ENCODE results near the gene AKAP12.

The AKAP12 gene

DNA sequence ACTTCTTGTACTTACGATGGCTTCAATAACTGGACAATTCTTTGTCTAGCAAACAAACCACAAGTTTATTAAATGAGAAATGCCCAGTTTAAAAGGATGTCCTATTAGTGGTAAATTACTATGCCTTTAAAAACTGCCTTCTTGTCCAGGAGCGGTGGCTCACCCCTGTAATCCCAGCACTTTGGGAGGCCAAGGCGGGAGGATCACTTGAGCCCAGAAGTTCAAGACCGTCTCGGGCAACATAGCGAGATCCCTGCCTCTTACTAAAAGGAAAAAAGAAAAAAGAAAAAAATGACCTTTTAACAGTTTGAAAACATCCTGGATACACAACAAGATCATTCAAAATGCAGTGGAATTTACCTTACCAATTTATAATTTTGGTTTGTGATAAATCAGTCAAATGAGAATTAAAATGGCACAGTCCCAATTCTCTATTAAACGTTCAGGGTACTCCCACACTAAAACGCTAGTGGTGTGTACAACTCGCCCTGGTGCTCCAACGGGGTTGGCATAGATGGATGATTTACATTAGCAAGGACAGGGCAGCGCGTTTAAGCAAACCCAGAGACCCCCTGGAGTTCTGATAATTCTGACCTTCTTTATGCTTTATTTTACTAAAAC, 149.3 kb downstream of the AKAP12 start:
- POLR2A ChIA-PET, result interaction anchor here (1.0 to 2.0 kb wide), 6 partner anchors 10 to 375 kb away, joined by 4 to 14 read pairs (median 6); partner anchors contain the start of gene RMND1
- no peak for DNase-seq (ENCODE audit: extremely low spot score)
- TF ChIP-seq, protein P1, sequence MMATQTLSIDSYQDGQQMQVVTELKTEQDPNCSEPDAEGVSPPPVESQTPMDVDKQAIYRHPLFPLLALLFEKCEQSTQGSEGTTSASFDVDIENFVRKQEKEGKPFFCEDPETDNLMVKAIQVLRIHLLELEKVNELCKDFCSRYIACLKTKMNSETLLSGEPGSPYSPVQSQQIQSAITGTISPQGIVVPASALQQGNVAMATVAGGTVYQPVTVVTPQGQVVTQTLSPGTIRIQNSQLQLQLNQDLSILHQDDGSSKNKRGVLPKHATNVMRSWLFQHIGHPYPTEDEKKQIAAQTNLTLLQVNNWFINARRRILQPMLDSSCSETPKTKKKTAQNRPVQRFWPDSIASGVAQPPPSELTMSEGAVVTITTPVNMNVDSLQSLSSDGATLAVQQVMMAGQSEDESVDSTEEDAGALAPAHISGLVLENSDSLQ (IDR thresholded peaks at IDR 0.05), result peak; percentile 79
- TF ChIP-seq FOXK2 (IDR thresholded peaks at IDR 0.05) (no peak), FOXA1 (IDR thresholded peaks at IDR 0.05) (no peak), ELF4 (IDR thresholded peaks at IDR 0.05) (no peak), SUZ12 (IDR thresholded peaks at IDR 0.05) (no peak), ARNT (IDR thresholded peaks at IDR 0.05) (no peak)
- CTCF ChIA-PET, result no interaction called here

DNA sequence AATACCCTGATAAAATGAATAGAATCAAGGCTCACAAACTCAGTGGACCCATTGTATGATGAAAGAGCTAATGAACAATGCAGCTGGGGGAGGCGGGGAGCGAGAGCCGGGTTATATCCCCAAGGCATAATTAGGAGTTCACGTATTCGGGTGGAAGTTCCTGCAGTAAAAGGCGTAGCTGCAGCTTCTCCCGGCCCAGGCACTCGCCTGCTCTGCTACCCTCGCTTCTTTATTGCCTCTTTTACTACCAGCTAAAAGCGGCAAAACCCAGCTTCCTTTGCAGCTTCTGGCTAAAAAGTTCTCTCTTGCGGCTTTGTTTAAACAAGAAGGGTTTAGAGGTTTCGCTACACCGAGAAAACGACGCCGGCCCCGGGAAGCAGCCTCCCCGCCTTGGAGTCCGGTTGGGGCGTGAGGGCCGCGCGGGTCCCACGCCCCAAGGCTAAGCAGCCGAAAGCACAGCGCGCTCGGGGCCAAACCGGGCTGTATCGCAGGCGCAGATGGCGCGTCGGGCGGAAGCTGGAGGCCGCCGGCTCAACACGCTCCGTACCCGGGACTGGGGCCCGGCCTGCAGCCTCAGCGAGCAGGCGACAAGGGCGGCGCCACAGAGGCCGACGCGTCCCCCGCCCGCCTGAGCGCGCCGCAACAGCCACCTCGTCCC, 150.0 kb downstream of the AKAP12 start:
- ChIA-PET POLR2A (interaction anchor here (0.6 to 2.0 kb wide), 8 partner anchors 11 to 375 kb away, joined by 3 to 14 read pairs (median 4); partner anchors contain the start of gene RMND1), CTCF (no interaction called here)
- DNase-seq (ENCODE audit: extremely low spot score), result peak; percentile 61
- no peak for TF ChIP-seq FOXM1 (IDR thresholded peaks at IDR 0.05; ENCODE audit: borderline replicate concordance)
- TF ChIP-seq L3MBTL2 (conservative IDR thresholded peaks at IDR 0.05), result peak; percentile 41; the same call in 1 of the 2 replicates

DNA sequence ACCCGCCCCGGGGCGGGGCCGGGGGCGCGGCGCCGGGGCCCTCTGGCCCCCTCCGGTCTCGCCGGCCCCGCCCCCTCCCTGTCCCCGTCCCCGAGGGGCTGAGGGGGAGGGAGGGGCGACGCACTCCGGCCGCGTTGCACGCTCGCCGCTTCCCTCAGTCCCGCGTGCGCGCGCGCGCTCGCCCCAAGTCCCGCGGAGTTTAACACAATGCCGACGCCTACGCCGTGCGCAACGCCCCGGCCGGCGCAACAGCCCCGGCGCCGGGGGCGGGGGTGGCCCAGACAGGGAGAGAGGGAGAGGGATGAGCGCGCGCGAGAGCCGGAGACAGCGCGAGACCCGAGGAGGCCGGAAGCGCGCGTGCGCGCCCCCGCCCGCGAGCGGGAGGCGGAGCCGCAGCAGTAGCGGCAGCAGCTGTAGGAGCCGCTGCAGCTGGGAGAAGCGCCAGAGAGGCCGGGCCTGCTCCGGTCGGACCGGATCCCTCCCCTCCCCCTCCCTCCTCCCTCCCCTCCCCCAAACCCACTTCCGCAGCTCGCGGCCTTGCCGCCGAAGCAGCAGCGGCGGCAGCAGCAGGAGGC, 150.6 kb downstream of the AKAP12 start:
- ChIA-PET CTCF (no interaction called here), POLR2A (interaction anchor here (0.6 to 2.0 kb wide), 6 partner anchors 11 to 376 kb away, joined by 3 to 14 read pairs (median 4); partner anchors contain the start of gene RMND1)
- peak; percentile 96 for DNase-seq (ENCODE audit: extremely low spot score)
- 0 out of 2 replicates have a peak, but pooled peaks have one; percentile 20 for TF ChIP-seq LEF1 (IDR thresholded peaks at IDR 0.05; ENCODE audit: borderline replicate concordance)
- TF ChIP-seq ARNT (IDR thresholded peaks at IDR 0.05), result peak; percentile 44
- TF ChIP-seq ELF4 (IDR thresholded peaks at IDR 0.05), result no peak

DNA sequence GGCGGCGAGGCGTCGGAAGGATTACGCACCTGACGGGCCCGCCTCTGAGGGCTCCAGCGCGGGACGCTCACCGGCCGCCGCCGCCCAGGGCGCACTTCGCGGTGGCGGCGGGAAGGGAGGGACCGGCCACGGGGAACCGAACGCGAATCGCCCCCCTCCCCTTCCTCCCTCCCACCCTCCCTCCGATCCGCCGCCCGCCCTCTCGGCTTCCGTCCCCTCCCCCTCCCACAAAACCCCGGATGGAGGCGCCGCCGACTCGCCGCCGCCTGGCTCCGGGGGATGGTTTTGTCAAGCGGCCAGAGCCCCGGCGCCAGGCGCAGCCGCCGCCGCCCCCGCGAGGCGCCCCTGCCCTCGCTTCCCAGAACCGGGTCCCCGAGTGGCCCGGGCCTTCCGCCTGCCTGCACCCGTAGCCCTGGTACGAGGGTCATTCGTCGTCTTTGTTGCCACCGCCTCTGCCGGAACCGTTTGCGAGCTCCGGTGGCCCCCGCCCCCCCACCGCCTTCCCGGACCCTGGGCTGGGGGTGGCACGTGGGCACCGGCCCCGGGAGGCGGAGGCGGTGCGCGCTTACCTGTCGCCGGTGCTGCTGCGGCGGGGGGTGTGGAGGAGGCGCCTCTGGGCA, 151.2 kb downstream of the AKAP12 start:
- DNase-seq (ENCODE audit: extremely low spot score), result peak; percentile 72
- ChIA-PET POLR2A (interaction anchor here (0.7 to 2.0 kb wide), 3 partner anchors 11 to 61 kb away, joined by 3 to 14 read pairs (median 11); partner anchors contain the start of gene RMND1), CTCF (no interaction called here)
- no peak for TF ChIP-seq SUZ12 (IDR thresholded peaks at IDR 0.05)
- no peak for TF ChIP-seq ZNF384 (IDR thresholded peaks at IDR 0.05)
- TF ChIP-seq HDGF (IDR thresholded peaks at IDR 0.05; ENCODE audit: borderline replicate concordance), result no peak
- TF ChIP-seq FOXA1 (IDR thresholded peaks at IDR 0.05), result no peak
- no peak for TF ChIP-seq L3MBTL2 (conservative IDR thresholded peaks at IDR 0.05)
- TF ChIP-seq ARNT (IDR thresholded peaks at IDR 0.05), result no peak
- no peak for TF ChIP-seq LEF1 (IDR thresholded peaks at IDR 0.05; ENCODE audit: borderline replicate concordance)
- no peak for TF ChIP-seq BHLHE40 (IDR thresholded peaks at IDR 0.05; ENCODE audit: borderline replicate concordance)
- TF ChIP-seq, protein P1 (IDR thresholded peaks at IDR 0.05), result no peak
- TF ChIP-seq NFRKB (IDR thresholded peaks at IDR 0.05), result no peak
- no peak for TF ChIP-seq ELF4 (IDR thresholded peaks at IDR 0.05)

DNA sequence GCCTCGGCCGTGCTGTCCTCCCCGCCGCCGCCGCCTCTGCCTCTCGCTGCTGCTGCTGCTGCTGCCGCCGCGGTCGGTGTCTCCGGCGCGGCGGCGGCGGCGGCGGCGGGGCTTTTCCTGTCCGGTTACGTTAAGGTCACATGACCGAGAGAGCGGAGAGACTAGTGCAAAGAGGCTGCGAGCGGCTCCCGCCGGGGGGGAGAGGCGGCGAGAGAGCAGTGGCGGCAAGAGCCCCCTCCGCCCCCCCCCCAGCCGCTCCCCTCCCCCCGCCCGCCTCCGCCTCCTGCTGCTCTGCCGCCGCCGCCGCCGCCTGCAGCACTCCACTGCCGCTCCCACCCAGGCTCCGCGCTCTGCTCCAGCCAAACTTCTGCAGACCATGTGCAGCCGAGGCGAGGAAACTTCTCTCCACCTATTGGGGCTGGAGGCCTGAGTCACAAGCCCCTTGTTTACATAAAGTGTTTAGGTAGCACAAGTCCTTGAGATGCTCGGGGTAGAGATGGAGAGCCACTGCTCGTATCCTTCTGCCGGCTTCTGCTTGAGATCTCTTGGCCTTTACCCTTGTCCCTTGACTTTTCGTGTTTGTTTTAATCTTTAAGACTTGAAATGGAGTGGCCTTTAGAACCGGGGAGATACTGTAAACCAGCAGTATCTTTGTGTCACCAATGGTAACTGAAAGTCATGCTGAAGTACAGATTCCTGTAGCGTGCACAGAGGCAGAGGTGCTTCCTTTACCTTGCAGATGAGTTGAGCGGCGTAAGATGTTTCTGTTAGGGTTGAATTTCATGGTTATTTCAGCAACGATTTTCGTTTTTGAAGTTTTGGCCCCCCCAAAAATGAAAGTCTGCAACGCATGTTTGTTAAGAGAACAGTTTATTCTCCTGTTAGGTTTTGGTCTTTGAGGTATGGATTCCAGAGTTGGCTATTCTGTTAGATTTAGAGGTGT, 152.0 kb downstream of the AKAP12 start, which contains the start of gene ZBTB2:
Gene ZBTB2 (minus strand): TSS at position 89 of the 943 bp plus-strand sequence. CDS start 17,922 bp downstream, outside the sequence.
- ChIA-PET POLR2A (no interaction called here), CTCF (no interaction called here)
- TF ChIP-seq HDGF (IDR thresholded peaks at IDR 0.05; ENCODE audit: borderline replicate concordance) (no peak), L3MBTL2 (conservative IDR thresholded peaks at IDR 0.05) (peak; percentile 82), SUZ12 (IDR thresholded peaks at IDR 0.05) (no peak)
- DNase-seq (ENCODE audit: extremely low spot score), result peak; percentile 72

DNA sequence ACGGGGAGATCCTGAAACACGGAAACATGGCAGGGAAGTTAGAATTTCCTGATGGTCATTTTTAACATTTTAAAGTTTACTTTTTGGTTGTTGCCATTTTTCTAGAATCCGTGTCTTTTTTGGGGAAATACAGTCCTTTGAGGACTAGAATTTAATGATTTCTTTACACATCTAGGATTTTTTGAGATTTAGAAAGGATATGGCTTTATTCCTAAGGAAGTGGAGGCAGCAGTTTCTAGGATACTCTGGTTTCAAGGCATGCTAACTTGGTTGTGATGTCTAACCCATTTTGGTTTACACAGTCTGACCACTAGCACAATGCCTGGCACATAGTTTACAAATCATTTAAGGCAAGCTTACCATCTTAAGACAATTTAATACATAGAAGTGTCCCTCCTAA, 152.7 kb downstream of the AKAP12 start:
- TF ChIP-seq ARNT (IDR thresholded peaks at IDR 0.05) (no peak), HDGF (IDR thresholded peaks at IDR 0.05; ENCODE audit: borderline replicate concordance) (no peak), BHLHE40 (IDR thresholded peaks at IDR 0.05; ENCODE audit: borderline replicate concordance) (no peak), FOXK2 (IDR thresholded peaks at IDR 0.05) (no peak), SUZ12 (IDR thresholded peaks at IDR 0.05) (no peak), FOXA1 (IDR thresholded peaks at IDR 0.05) (no peak), L3MBTL2 (conservative IDR thresholded peaks at IDR 0.05) (no peak), ZNF384 (IDR thresholded peaks at IDR 0.05) (no peak), LEF1 (IDR thresholded peaks at IDR 0.05; ENCODE audit: borderline replicate concordance) (no peak), FOXM1 (IDR thresholded peaks at IDR 0.05; ENCODE audit: borderline replicate concordance) (no peak), ELF4 (IDR thresholded peaks at IDR 0.05) (no peak), TARDBP (IDR thresholded peaks at IDR 0.05) (no peak), NFRKB (IDR thresholded peaks at IDR 0.05) (no peak)
- TF ChIP-seq, protein P1 (IDR thresholded peaks at IDR 0.05), result no peak
- CTCF ChIA-PET, result no interaction called here
- POLR2A ChIA-PET, result interaction anchor here (0.7 to 1.6 kb wide), 2 partner anchors 14 to 59 kb away, joined by 4 to 5 read pairs; partner anchors contain the start of gene RMND1
- no peak for DNase-seq (ENCODE audit: extremely low spot score)

Data from HEK293T (cell line).